H1 (cell line): Measurements from ENCODE around the gene SLC22A15. TPM values are rescaled to one million over a fixed set of nuclear protein-coding genes. Genes with fewer than 3 reads are reported as not detected.

Experiments used
- SUZ12 ChIP-seq: fragments of 200-600 bp; sonication (generic); IDR thresholded peaks from 2 replicates; pipeline ENCODE4 v1.6.1; 2012; ENCODE audit warnings: mild to moderate bottlenecking, inconsistent platforms, low read length, moderate library complexity, mixed read lengths
- polyA plus RNA-seq, 7 experiments: library from polyadenylated mRNA; depleted of rRNA in 3 of 7; stranded (reverse) in 5 of 7; unstranded in 2 of 7; fragments of >200 nt in 5 of 7; fragments of 200-250 nt in 2 of 7; gene quantifications; 1 replicate in 5 of 7; 2 replicates in 1 of 7; 4 replicates in 1 of 7; pipeline versions ENCODE4 v1.2.1 to v1.2.3, GENCODE V29; 2011 to 2013; ENCODE audit warnings: missing spikeins in 2 of 7, mixed read lengths in 2 of 7
- total RNA-seq: library from RNA; stranded (reverse); fragmentation: NEBNext Ultra II Directional; extraction: Animal tissue kit (Norgen Biotek cat#: 25700); gene quantifications from 2 replicates; pipeline ENCODE4 v1.2.1, GENCODE V29; 2021

The SLC22A15 gene
- total and polyA plus RNA-seq, 2 of the 8 experiments (the other 6 are each of a cell fraction or from before 2014, with no cell fraction given), result 3.2 to 3.3 TPM

GRCh38 chr1:116003823-116004222 is 27.5 kb downstream of the SLC22A15 start (continued):
- TF ChIP-seq SUZ12, result no peak
- TF ChIP-seq, all 59 proteins: peak for 0
